Kidney tubule cell (primary cell): Measurements from ENCODE around the gene NANOG.
A peak's percentile ranks its signal among the peaks of the same experiment; 100 is the strongest.
"Not testable (repeated sequence)": the region's sequence is repeated elsewhere in the genome, so short reads cannot be mapped to it uniquely, and the experiment has no call there.

ENCODE experiments used
- DNase-seq: peaks from one replicate; pipeline ENCODE4 v3.0.0-alpha.2; 2018; ENCODE audit warnings: low spot score

Gene NANOG

DNA sequence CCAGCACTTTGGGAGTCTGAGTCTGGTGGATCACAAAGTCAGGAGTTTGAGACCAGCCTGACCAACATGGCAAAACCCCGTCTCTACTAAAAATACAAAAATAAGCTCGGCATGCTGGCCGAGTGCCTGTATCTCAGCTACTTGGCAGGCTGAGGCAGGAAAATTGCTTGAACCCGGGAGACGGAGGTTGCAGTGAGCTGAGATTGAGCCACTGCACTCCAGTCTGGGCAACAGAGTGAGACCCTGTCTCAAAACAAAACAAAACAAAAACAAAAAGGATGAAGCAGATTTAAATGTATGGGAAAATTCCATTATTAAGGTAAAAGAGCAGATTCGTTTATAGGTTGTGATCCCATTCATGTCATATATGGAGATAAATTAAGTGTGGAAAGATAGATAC lies 17.1 kb downstream of the NANOG start:
- DNase-seq, result not testable (repeated sequence)

DNA sequence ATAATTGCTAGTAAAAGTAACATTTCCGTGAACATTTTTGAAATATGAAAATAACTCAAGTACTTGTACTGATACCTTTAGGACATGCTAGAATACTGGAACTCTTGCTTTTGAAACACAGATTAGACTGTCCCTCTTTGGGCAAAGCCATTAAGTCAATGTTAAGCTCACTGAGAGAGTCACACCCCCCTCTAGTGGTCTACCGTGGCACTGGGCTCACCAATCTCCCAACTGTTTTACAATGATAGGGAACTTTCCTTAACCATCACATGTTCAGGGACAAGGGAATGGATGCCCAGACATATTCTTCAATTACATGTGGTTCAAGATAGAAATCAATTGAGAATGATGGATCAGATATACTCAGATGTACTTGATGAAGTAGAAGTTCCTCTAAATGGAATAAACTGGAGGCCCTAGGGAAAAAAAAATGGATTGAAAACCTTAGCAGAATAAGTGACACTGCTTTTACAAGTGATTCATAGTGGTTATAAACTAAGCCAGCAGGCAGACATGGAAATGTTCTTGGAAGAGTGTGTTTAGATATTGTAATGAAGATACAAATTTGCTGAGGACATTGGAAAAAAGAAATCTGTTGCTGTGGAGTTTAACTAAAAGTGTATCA lies 17.8 kb downstream of the NANOG start:
- peak; percentile 62 for DNase-seq

DNA sequence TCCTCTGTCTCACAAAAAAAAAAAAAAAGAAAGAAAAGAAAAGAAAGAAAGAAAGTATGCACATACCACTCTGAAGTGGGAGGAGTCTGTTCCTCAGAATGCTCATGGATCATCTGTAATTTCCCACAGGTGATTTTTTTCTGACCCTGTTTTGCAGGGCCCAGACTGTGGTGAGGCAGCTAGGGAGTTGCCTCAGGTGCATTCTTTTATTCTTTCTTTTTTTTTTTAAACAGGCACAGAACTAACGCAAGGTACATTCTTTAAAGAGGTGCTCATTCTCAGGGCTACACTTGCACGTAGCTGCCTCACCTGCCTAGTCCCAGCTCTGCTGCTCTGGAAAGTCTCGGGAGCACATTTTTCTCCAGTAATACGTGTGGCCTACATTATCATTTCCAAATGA lies 36.6 kb downstream of the NANOG start:
- peak; percentile 73 for DNase-seq

DNA sequence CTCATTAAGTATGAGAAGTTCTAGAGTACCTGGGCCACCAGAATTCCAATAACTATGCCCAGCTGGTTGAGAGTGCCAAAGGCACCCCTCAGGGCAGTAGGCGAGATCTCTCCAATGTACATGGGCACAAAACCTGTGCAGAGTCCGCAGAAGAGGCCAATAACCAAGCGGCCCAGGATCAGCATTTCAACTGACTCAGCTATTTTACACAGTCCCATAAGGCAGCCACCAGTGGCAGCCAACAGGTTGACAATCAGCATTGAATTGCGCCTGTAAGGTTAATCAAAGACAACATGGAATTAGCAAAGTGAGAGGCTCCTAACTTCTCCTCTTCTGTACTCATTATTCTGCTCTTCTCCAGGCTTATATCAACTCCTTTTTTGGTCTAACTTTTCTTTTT lies 40.5 kb downstream of the NANOG start:
- not testable (repeated sequence) for DNase-seq

DNA sequence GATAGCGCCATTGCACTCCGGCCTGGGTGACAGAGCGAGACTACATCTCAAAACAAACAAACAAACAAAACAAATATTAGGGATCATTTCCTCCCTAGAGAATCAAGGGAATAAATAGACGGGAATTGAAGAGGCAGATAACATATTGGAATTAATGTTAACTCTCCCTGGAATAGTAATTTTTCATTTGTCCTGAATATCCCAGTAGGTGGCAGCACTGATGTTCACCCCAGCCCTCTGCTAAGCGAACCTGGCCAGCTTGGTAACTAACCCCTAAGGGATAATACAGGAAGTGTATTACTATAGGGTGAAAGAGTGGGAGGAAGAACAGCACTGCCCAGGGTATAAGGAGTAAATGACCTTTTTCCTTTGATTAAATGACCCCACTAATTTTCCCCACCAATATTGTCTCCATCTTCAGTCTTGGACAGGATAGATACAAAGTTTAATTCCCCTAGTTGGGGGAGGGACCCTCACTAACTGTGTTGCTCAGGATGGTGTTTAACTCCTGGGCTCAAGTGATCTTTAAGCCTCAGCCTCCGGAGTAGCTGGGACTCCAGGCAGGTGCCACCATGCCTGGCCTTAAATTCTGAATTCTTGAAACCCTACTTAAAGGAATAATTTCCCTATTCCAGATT lies 43.0 kb downstream of the NANOG start:
- peak; percentile 62 for DNase-seq

DNA sequence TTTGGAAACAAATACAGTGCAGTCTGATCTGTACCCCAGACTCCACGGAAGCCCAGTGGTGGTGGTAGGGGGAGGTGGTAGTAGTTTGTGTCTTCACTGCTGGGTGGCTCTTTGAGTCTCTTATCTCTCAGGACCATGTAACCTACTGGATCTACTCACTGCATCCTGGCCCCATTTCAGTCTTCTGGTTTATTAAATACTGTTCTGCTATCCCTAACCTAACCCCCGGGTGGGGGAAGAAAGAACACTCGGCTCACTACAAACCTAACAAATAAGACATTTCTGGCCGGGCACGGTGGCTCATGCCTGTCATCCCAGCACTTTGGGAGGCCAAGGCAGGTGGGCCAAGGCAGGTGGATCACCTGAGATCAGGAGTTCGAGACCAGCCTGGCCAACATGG lies 44.0 kb downstream of the NANOG start:
- not testable (repeated sequence) for DNase-seq

DNA sequence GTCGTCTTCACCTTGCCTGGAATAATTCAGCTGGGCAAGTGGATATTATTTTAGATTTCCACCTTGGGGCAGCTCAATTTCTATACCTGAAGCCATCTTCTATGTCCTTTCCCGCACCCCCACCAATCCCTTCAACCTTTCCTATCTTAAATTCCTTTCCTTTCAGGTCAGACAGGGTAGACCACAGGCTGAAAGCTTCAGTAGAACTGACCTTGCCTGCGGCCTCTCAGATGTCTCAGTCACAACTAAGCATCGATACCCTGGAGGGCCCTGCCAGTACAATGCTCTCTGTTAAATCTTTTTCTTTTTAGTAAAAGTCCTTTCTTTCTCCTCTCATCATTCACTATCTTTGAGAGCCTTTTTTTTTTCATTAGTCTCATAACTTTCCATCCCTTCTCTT lies 44.6 kb downstream of the NANOG start:
- no peak for DNase-seq

DNA sequence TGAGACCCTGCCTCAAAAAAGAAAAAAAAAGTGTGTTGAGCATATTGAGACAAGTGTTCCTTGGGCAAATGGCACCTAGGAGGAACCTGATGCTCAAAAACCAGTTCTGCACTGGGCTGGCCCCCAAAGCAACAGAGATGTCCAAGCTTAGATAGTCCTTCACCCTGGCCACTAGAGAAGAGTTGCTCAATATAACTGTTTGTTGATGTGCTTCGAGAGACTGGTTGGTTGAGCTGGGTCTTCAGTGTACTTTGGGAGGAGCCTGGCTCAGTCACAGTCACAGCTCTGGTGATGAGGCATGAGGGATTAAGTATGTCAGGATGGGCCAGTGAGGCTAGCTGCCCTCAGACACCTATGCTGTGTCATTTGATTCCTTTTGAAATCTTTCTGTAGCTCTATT lies 45.5 kb downstream of the NANOG start:
- DNase-seq, result no peak

DNA sequence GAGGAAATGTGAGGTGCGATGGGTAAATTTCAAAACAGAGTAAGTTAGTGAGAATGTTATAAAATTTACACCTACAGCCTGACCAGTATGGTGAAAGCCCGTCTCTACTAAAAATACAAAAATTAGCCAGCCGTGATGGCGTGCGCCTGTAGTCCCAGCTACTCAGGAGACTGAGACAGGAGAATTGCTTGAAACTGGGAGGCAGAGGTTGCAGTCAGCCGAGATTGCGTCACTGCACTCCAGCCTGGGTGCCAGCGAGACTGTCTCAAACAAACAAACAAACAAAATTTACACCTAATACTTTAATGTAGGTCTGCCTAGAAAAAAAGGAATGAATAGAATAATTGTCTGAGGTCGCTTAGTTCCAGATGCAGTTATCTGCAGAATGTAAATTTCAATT lies 45.9 kb downstream of the NANOG start:
- DNase-seq, result no peak

DNA sequence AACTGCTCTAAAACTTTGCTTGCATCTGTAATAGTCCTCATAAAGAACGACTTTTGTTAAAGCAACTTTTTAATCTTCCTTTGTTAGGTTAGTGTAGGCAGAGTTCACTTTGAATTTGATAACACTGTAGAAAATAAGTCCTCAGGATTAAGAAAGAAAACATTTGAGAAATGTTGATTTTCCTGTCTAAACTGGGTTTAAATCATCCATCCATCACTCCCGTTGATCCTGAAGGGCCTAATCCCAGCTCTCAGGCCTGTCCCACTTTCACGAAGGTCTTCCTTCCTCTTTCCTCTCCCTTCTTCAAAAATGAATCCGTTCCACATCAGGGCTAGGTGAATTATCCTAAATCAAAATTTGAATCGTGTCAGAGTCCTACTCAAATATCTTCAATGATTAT lies 46.6 kb downstream of the NANOG start:
- no peak for DNase-seq

DNA sequence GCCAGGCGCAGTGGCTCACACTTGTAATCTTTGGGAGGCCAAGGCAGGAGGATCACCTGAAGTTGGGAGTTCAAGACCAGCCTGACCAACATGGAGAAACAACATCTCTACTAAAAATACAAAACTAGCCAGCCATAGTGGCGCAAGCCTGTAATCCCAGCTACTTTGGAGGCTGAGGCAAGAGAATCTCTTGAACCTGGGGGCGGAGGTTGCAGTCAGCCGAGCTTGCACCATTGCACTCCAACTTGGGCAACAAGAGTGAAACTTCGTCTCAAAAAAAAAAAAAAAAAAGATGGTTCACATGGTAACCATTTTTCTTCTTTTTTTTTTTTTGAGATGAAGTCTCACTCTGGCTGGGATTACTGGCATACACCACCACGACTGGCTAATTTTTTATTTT lies 48.2 kb downstream of the NANOG start:
- DNase-seq, result no peak

DNA sequence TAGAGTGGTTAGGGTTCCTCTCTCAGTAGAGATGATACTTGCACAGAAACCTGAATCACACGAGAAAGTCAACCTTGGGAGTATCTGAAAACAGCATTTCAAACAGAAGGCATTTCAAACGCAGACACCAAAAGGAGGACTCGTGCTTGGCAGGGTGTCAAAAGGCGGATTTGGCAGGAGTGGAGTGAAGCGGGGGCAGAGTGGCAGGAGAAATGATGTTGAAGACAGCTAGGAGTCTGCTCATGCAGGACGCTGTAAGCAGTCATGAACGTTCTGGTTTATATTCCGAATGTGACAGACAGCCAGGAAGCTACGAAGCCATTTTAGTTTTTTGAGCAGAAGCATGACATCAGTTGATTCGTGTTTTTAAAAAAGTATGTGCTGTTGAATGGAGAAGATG lies 50.0 kb downstream of the NANOG start:
- DNase-seq, result not testable (repeated sequence)

DNA sequence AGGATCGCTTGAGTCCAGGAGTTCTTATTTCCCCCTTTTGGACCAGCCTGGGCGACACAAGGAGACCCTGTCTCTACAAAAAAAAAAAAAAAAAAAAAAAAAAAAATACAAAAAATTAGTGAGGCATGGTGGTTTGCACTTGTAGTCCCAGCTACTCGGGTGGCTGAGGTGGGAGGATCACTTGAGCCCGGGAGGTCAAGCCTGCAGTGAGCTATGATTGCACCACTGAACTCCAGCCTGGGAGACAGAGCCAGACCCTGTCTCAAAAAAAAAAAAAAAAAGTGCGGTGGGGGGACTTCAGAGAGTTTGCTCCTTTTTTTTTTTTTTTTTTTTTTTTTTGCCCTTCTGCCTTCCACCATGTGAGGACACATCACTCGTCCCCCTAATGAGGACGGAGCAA lies 50.6 kb downstream of the NANOG start:
- DNase-seq, result not testable (repeated sequence)

DNA sequence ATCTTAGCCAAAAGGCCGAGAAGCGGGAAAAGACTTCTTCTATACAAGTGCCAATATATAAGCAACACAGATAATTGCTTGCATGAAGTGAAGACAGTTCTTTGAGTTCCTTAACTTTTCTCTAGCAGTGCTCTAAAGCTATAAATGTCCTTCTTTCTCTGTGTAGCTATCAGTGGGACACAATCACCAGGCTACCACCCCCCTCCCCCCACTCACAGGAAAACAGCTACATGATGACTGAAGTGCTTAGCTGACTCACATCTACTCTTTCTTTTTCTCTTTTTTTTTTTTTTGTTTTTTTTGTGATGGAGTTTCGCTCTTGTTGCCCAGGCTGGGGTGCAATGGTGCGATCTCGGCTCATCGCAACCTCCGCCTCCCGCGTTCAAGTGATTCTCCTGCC lies 53.2 kb downstream of the NANOG start:
- DNase-seq, result not testable (repeated sequence)

DNA sequence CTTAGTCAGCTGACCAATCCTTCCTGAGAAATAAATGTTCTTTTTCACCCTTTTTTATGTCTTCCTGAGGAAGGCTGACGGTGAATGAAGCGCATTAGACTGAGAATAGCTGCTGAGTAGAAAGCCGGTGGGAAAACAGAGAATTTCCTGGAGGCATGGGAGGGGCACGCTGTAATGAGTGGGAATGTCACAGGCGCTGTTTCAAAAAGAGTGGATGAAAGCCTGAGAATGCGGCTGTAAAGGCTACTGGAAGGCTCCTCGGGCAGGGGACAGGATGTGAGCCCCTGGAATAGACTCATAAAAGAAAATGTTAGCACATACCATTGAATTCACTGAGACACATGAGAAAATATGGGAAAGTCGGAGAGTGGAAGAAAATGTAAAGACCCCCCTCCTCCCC lies 53.9 kb downstream of the NANOG start:
- DNase-seq, result not testable (repeated sequence)

DNA sequence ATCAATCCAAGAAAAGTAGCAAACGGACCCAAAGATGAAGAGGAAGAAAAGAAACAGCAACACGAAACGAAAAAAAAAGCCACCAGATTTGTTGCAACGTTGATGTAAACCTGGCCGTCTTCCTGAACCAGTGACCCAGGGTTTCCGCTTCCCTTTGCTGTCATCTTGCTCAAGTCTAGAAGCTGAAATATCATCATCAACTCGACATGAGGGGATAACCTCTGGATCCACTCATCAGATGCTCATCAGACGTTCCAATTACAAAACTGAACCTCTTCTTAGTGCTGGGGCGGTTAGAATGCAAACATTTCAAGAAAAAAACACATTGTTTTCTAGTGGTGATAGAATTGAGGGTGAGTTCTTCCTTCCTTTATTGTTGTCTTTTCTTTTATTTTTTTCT lies 54.4 kb downstream of the NANOG start:
- DNase-seq, result not testable (repeated sequence)

DNA sequence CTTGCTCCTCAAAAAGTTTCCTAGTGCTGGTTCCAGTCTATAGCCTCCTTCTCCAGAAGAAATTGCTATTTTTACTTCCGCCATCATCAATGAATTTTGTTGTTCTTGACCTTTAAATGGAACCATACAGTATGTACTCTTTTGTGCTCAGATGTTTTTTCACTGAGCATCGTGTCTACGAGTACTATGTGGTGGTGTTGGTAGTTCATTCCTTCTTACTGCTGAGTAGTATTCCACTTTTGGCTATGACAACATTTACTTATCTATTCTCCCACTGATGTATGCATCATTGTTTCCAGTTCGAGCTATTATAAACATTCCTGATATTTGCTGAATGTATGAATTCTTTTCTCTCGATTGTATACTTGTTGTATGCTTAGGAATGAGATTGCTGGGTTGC lies 54.9 kb downstream of the NANOG start:
- no peak for DNase-seq

DNA sequence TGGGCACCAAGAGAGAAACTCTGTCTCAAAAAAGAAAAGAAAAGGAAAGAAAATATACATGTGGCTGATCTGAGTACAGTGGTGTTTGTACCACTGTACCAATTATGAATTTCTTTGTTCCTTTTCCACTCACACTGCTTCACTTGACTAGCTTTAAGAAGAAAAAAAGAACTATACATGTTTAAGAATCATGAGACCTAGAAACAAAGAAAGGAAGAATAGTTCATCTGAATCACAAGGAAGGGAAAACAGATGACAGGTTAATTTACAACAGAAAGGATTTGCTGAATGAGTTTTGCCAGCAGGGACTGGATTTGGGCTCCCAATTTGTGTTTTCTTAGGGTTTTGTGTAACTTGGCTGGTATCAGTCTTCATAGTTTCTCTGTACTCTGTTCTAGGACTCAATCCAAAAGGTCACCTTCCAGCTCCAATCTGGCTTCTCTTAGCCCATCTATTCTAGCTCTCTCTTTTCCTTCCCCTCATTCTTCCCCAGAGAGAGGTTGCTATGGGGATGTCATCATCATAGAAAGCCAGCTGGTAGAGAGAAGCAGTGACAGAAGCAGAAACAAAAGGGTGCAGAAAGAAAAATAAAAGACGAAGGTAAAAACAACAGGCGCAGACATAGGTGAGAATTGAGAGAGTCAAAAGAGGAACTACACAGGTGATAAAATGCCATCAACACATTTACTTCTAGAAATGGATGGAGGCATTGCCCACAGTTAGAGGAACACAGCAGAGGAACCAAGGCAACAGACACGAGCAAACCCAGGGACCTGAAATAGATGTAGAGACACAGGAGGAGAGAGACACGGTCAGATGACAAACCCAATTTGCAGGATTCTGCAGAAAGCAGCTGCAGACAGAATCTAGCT lies 58.3 kb downstream of the NANOG start:
- not testable (repeated sequence) for DNase-seq

DNA sequence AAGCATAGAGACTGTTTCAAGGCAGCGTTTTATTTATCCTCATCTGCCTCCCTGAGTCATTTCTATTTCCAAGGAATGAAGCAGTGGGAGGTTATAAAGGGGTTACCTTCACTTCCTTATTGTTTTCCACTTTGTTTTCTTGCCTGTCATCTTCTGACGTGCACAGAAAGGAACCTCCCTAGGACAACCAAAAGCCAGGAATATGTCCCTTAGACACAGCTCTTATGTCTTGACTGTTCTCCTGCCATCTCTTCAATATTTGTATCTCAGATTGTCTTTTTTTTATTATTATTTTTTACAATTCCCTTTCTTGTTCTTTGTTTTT lies 58.9 kb downstream of the NANOG start:
- DNase-seq, result not testable (repeated sequence)
